Activated B cell treated with CpG ODN at 0.5 μM for 24 hours (primary cell): ENCODE data around the gene TIGAR. TPM values are rescaled to one million over a fixed set of nuclear protein-coding genes. Genes with fewer than 3 reads are reported as not detected.

ENCODE experiments used
- ATAC-seq: fragments of 200-7000 bp; cut with Tn5 transposase; one replicate; pipeline ENCODE4 v1.10.0; 2021; ENCODE audit warnings: low read depth, mild to moderate bottlenecking, moderate library complexity
- CTCF ChIA-PET: fragments of 350-600 bp; sonication (Branson Sonifier 250); formaldehyde crosslinking; loops from one replicate; lab custom pipeline; 2021; ENCODE audit warnings: antibody characterized with exemption; lab: Charles Lee
- POLR2A ChIA-PET: fragments of 350-600 bp; sonication (Branson Sonifier 250); formaldehyde crosslinking; loops from one replicate; lab custom pipeline; 2021; ENCODE audit warnings: antibody characterized with exemption; lab: Charles Lee
- DNase-seq: peaks from one replicate; pipeline ENCODE4 v3.0.0; 2022
- H3K27ac Mint-ChIP-seq: one replicate; pipeline ENCODE4 v1.8.0; 2020; ENCODE audit warnings: mixed read lengths
- H3K27me3 Mint-ChIP-seq: one replicate; pipeline ENCODE4 v1.8.0; 2021; ENCODE audit warnings: mixed read lengths
- H3K36me3 Mint-ChIP-seq: one replicate; pipeline ENCODE4 v1.8.0; 2021; ENCODE audit warnings: low read depth, mixed read lengths
- H3K4me1 Mint-ChIP-seq: one replicate; pipeline ENCODE4 v1.8.0; 2021; ENCODE audit warnings: mixed read lengths
- H3K4me3 Mint-ChIP-seq: one replicate; pipeline ENCODE4 v1.8.0; 2020; ENCODE audit warnings: mild to moderate bottlenecking, mixed read lengths
- H3K9me3 Mint-ChIP-seq: one replicate; pipeline ENCODE4 v1.8.0; 2020; ENCODE audit warnings: mixed read lengths
- intact Hi-C: fragments of 100-400 bp; cut with micrococcal nuclease; formaldehyde crosslinking; loops from one replicate; pipeline ENCODE4 v1.15.1; 2024
- total RNA-seq: library from RNA; stranded (reverse); gene quantifications from 2 replicates; pipeline ENCODE4 v1.2.3, GENCODE V29; 2022
- TF ChIP-seq, protein P1 (sequence below): fragments of 200-600 bp; IDR thresholded peaks from one replicate; pipeline ENCODE4 v1.8.0; 2022; ENCODE audit warnings: antibody characterized with exemption, mild to moderate bottlenecking

TIGAR gene
- total RNA-seq, 1 donor from 2014 or later: 10.2 TPM

DNA sequence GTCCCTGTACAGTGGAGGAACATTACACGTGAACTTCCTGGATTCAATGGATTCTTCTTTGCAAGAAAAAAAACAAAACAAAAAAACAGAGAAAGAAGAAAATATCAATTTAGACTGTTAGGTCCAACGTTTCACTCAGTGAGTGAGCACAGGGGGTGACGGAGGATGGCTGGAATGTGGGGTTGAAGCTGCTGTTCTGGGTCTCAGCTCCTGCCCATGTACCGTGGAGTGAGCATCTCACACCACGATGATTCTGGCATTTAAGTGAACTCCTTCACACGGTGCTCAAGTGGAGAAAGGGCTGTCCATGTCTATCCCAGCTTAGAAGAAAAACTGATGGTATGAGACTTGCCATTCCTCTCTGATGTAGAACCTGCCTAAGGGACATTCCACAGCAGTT lies 24.3 kb upstream of the TIGAR start:
- H3K36me3 Mint-ChIP-seq: peaks cover 77% of the 10 kb centered on the region
- H3K4me1 Mint-ChIP-seq: no peaks in the 10 kb centered on the region
- DNase-seq (no peak), ATAC-seq (no peak)
- no peak overlapping the region for H3K27ac Mint-ChIP-seq
- TF ChIP-seq, protein P1, sequence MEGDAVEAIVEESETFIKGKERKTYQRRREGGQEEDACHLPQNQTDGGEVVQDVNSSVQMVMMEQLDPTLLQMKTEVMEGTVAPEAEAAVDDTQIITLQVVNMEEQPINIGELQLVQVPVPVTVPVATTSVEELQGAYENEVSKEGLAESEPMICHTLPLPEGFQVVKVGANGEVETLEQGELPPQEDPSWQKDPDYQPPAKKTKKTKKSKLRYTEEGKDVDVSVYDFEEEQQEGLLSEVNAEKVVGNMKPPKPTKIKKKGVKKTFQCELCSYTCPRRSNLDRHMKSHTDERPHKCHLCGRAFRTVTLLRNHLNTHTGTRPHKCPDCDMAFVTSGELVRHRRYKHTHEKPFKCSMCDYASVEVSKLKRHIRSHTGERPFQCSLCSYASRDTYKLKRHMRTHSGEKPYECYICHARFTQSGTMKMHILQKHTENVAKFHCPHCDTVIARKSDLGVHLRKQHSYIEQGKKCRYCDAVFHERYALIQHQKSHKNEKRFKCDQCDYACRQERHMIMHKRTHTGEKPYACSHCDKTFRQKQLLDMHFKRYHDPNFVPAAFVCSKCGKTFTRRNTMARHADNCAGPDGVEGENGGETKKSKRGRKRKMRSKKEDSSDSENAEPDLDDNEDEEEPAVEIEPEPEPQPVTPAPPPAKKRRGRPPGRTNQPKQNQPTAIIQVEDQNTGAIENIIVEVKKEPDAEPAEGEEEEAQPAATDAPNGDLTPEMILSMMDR: no peak
- H3K27me3 Mint-ChIP-seq: no peaks in the 10 kb centered on the region
- ChIA-PET CTCF (no interaction called here), POLR2A (interaction anchor here (0.7 to 0.8 kb wide), 2 partner anchors 27 to 40 kb away, joined by 4 read pairs; no protein-coding TSS in a partner anchor)
- H3K4me3 Mint-ChIP-seq: no peak overlapping the region
- no peaks in the 10 kb centered on the region for H3K9me3 Mint-ChIP-seq
- intact Hi-C loops: no loop called here

DNA sequence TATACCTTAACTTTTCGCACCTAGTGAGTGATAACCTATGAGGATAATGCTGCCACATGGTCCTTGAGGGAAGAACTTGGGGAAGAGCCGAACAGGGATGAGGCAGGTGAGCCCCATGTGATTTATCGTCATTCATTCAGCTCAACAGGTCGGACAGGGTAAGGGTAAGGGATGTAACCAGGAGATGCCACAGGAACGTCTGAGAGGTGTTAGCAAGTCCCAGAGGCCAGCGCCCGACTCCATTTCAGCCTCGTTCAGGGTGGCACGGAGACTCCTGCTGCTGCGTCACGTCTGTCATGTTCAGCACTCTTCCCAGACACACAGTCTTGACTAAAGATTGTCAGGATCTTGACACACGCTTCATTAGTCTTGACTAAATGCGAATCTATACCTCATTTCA lies 23.4 kb upstream of the TIGAR start:
- no peak overlapping the region for H3K4me3 Mint-ChIP-seq
- H3K9me3 Mint-ChIP-seq: no peaks in the 10 kb centered on the region
- DNase-seq: no peak
- no peak overlapping the region for H3K27ac Mint-ChIP-seq
- ATAC-seq: no peak
- no peaks in the 10 kb centered on the region for H3K4me1 Mint-ChIP-seq
- ChIA-PET CTCF (interaction anchor here (1.1 kb wide), 1 partner anchor 124 kb away, joined by 3 read pairs; no protein-coding TSS in a partner anchor), POLR2A (interaction anchor here (0.7 kb wide), 1 partner anchor 26 kb away, joined by 4 read pairs; no protein-coding TSS in a partner anchor)
- no peaks in the 10 kb centered on the region for H3K27me3 Mint-ChIP-seq
- TF ChIP-seq, protein P1: no peak
- intact Hi-C loops: no loop called here
- H3K36me3 Mint-ChIP-seq: peaks cover 83% of the 10 kb centered on the region

GRCh38 chr12:4300883-4301282 lies 20.1 kb upstream of the TIGAR start:
- H3K4me3 Mint-ChIP-seq: no peak overlapping the region
- H3K4me1 Mint-ChIP-seq: no peaks in the 10 kb centered on the region
- peaks cover 88% of the 10 kb centered on the region for H3K36me3 Mint-ChIP-seq
- POLR2A ChIA-PET: no interaction called here
- ATAC-seq: no peak
- no peak overlapping the region for H3K27ac Mint-ChIP-seq
- TF ChIP-seq, protein P1: no peak
- H3K27me3 Mint-ChIP-seq: no peaks in the 10 kb centered on the region
- no peak for DNase-seq
- CTCF ChIA-PET: interaction anchor here (1.3 kb wide), 1 partner anchor 24 kb away, joined by 3 read pairs; no protein-coding TSS in a partner anchor
- intact Hi-C loops: no loop called here
- H3K9me3 Mint-ChIP-seq: no peaks in the 10 kb centered on the region

DNA sequence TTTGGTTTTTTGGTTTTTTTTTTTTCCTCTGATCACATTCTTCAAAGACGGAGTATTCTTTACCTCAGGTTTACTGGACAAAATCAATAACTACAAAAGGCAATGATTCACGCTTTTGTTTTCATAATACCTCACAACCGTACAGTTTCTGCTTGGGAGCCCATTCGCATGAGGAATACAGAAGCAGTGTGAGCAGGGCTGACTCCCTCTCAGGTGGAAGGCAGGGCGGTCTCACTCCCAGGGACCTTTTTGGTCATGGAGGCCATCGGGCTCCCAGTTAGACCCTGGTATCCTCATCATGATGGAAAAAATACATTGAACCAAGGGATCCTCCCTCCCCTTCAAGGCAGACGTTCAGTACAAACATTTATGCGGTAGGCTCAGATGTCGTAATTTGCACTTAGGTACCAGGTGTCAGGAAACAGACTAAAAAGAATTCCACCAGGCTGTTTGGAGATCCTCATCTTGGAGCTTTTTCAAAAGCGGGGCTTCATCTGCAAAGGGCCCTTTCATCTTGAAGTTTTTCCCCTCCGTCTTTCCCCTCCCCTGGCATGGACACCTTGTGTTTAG lies 19.0 kb upstream of the TIGAR start:
- intact Hi-C loops: no loop called here
- no peak for DNase-seq
- TF ChIP-seq, protein P1: no peak
- POLR2A ChIA-PET: no interaction called here
- Mint-ChIP-seq H3K27ac (no peak overlapping the region), H3K4me1 (no peaks in the 10 kb centered on the region), H3K36me3 (peaks cover 88% of the 10 kb centered on the region), H3K27me3 (no peaks in the 10 kb centered on the region), H3K4me3 (no peak overlapping the region), H3K9me3 (no peaks in the 10 kb centered on the region)
- no peak for ATAC-seq
- CTCF ChIA-PET: interaction anchor here (1.3 kb wide), 1 partner anchor 25 kb away, joined by 3 read pairs; no protein-coding TSS in a partner anchor

- POLR2A ChIA-PET: interaction anchor here (0.8 kb wide), 1 partner anchor 384 kb away, joined by 4 read pairs; no protein-coding TSS in a partner anchor
- TF ChIP-seq, protein P1: no peak
- Mint-ChIP-seq H3K9me3 (no peaks in the 10 kb centered on the region), H3K27me3 (no peaks in the 10 kb centered on the region), H3K4me3 (no peak overlapping the region), H3K27ac (no peak overlapping the region), H3K4me1 (no peaks in the 10 kb centered on the region), H3K36me3 (peaks cover 90% of the 10 kb centered on the region)
- ATAC-seq (no peak), DNase-seq (no peak)
- CTCF ChIA-PET: no interaction called here
- intact Hi-C loops: no loop called here
Measured at GRCh38 chr12:4302881-4303280, 18.1 kb upstream of the TIGAR start.
